ENCODE results near the gene CACNA2D3.
"Not testable (repeated sequence)": the region's sequence is repeated elsewhere in the genome, so short reads cannot be mapped to it uniquely, and the experiment has no call there.

Gene CACNA2D3

GRCh38 chr3:54951405-54951804, 829.1 kb downstream of the CACNA2D3 start:
- DNase-seq = no peak

GRCh38 chr3:54954022-54954421, 831.7 kb downstream of the CACNA2D3 start:
- DNase-seq = no peak

- no peak for DNase-seq
These were observed 832.2 kb downstream of the CACNA2D3 start for GRCh38 chr3:54954521-54954920.

GRCh38 chr3:54955496-54955895, 833.1 kb downstream of the CACNA2D3 start:
- DNase-seq = no peak

GRCh38 chr3:54955941-54956340, 833.6 kb downstream of the CACNA2D3 start:
- DNase-seq = no peak

GRCh38 chr3:54957711-54958110, 835.4 kb downstream of the CACNA2D3 start:
- DNase-seq = no peak

GRCh38 chr3:54960082-54960481, 837.7 kb downstream of the CACNA2D3 start:
- DNase-seq = no peak

GRCh38 chr3:54960701-54961100, 838.3 kb downstream of the CACNA2D3 start:
- no peak for DNase-seq

- no peak for DNase-seq
These were observed 839.8 kb downstream of the CACNA2D3 start for GRCh38 chr3:54962200-54962599.

- DNase-seq = no peak
These were observed 841.3 kb downstream of the CACNA2D3 start for GRCh38 chr3:54963641-54964040.

- DNase-seq = no peak
These were observed 841.7 kb downstream of the CACNA2D3 start for GRCh38 chr3:54964081-54964480.

- no peak for DNase-seq
These were observed 843.4 kb downstream of the CACNA2D3 start for GRCh38 chr3:54965746-54966145.

GRCh38 chr3:54966979-54967378, 844.6 kb downstream of the CACNA2D3 start:
- DNase-seq = no peak

- DNase-seq = no peak
These were observed 845.4 kb downstream of the CACNA2D3 start for GRCh38 chr3:54967731-54968161.

- no peak for DNase-seq
These were observed 846.3 kb downstream of the CACNA2D3 start for GRCh38 chr3:54968546-54969172.

- DNase-seq = no peak
These were observed 847.3 kb downstream of the CACNA2D3 start for GRCh38 chr3:54969652-54970051.

- DNase-seq = no peak
These were observed 848.5 kb downstream of the CACNA2D3 start for GRCh38 chr3:54970895-54971294.

GRCh38 chr3:54977439-54977838, 855.1 kb downstream of the CACNA2D3 start:
- DNase-seq = no peak

GRCh38 chr3:54977946-54978345, 855.6 kb downstream of the CACNA2D3 start:
- not testable (repeated sequence) for DNase-seq

- no peak for DNase-seq
These were observed 860.5 kb downstream of the CACNA2D3 start for GRCh38 chr3:54982807-54983206.

GRCh38 chr3:54983266-54984099, 861.1 kb downstream of the CACNA2D3 start:
- DNase-seq = no peak

GRCh38 chr3:54985856-54986255, 863.5 kb downstream of the CACNA2D3 start:
- no peak for DNase-seq

- DNase-seq = no peak
These were observed 863.9 kb downstream of the CACNA2D3 start for GRCh38 chr3:54986294-54986693.

GRCh38 chr3:54987719-54988118, 865.4 kb downstream of the CACNA2D3 start:
- no peak for DNase-seq
